Stimulated activated memory B cell treated with anti-CD40 and anti-IgM and Interleukin-4, amounts not matched to agents 10 μg/mL and 1 μg/mL and 100 μg/mL, for 72 hours (primary cell): ENCODE measurements around the gene SPATA25.
"Not testable (repeated sequence)": the region's sequence is repeated elsewhere in the genome, so short reads cannot be mapped to it uniquely, and the experiment has no call there.

Experiments used
- ATAC-seq: fragments of 150-1000 bp; cut with Tn5 transposase; 2 replicates; pipeline ENCODE4 v1.10.0; 2021
- H3K27ac Mint-ChIP-seq: one replicate; pipeline ENCODE4 v1.8.0; 2022; ENCODE audit warnings: mild to moderate bottlenecking, mixed read lengths
- H3K27me3 Mint-ChIP-seq: one replicate; pipeline ENCODE4 v1.8.0; 2022; ENCODE audit warnings: mixed read lengths
- H3K36me3 Mint-ChIP-seq: one replicate; pipeline ENCODE4 v1.8.0; 2022; ENCODE audit warnings: mixed read lengths
- H3K4me1 Mint-ChIP-seq: one replicate; pipeline ENCODE4 v1.8.0; 2022; ENCODE audit warnings: mixed read lengths
- H3K4me3 Mint-ChIP-seq: one replicate; pipeline ENCODE4 v1.8.0; 2022; ENCODE audit warnings: mild to moderate bottlenecking, moderate library complexity, mixed read lengths
- H3K9me3 Mint-ChIP-seq: one replicate; pipeline ENCODE4 v1.8.0; 2022; ENCODE audit warnings: mixed read lengths

The SPATA25 gene, protein sequence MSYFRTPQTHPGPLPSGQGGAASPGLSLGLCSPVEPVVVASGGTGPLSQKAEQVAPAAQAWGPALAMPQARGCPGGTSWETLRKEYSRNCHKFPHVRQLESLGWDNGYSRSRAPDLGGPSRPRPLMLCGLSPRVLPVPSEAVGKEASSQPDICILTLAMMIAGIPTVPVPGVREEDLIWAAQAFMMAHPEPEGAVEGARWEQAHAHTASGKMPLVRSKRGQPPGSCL

GRCh38 chr20:45887346-45887715 is at the start of gene SPATA25:
SPATA25 (minus strand) TSS chr20:45887622; CDS start chr20:45887590, 32 bp downstream.
- Mint-ChIP-seq H3K9me3 (no peaks in the 10 kb centered on the region), H3K27ac (no peak within 1 kb of the TSS), H3K4me3 (no peak within 1 kb of the TSS), H3K27me3 (no peaks in the 10 kb centered on the region), H3K36me3 (peaks cover 26% of the 10 kb centered on the region), H3K4me1 (peaks cover 66% of the 10 kb centered on the region)
- no peak for ATAC-seq

DNA sequence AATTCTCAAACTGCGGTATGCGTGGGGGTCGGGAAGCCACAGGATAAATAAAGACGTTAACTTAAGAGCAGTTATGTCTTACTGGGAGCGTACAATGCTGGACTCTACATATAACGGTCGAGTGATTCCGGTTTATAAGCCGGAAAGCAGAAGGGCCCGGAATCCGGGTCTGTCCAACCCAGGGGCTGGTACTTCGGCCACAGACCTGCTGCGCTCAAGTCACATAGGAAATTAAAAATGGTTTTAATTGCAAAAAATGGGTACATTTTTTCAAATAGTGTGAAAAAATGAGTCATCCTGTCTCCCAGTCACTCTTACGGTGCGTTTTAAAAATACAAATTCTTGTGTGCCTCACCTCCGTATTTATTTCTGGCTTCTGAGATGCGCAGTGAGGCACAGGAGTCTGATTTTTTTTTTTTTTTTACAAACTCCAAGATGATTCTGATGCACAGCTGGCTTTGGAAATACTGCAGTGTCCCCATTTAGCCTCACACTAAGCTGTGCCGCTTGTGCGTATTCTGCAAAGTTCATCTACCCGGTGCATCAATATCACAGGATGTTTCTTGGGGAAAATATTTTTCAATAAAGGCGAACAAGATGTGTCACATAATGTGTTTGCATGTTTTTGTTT is 48.1 kb upstream of the SPATA25 start:
- Mint-ChIP-seq H3K4me3 (peak overlapping the region; percentile 92), H3K9me3 (no peaks in the 10 kb centered on the region), H3K4me1 (peaks cover 30% of the 10 kb centered on the region), H3K27ac (peak overlapping the region; percentile 99), H3K36me3 (peaks cover 28% of the 10 kb centered on the region), H3K27me3 (no peaks in the 10 kb centered on the region)
- ATAC-seq, result peak; percentile 40

GRCh38 chr20:45934586-45935415 is 47.4 kb upstream of the SPATA25 start, which contains the start of gene PCIF1:
PCIF1 (plus strand) TSS chr20:45934683; CDS start chr20:45939000, 4,317 bp downstream.
- Mint-ChIP-seq H3K36me3 (peaks cover 27% of the 10 kb centered on the region), H3K4me3 (peak within 1 kb of the TSS; percentile 99), H3K4me1 (peaks cover 30% of the 10 kb centered on the region), H3K9me3 (no peaks in the 10 kb centered on the region), H3K27ac (peak within 1 kb of the TSS; percentile 99), H3K27me3 (no peaks in the 10 kb centered on the region)
- ATAC-seq, result peak; percentile 93

- peaks cover 21% of the 10 kb centered on the region for H3K36me3 Mint-ChIP-seq
- peaks cover 30% of the 10 kb centered on the region for H3K4me1 Mint-ChIP-seq
- peak overlapping the region; percentile 99 for H3K27ac Mint-ChIP-seq
- H3K9me3 Mint-ChIP-seq, result no peaks in the 10 kb centered on the region
- H3K4me3 Mint-ChIP-seq, result peak overlapping the region; percentile 99
- peak; percentile 53 for ATAC-seq
- H3K27me3 Mint-ChIP-seq, result no peaks in the 10 kb centered on the region
Observed at GRCh38 chr20:45934046-45934585, 46.7 kb upstream of the SPATA25 start.

GRCh38 chr20:45933266-45934045 is 46.0 kb upstream of the SPATA25 start:
- no peak for ATAC-seq
- peaks cover 26% of the 10 kb centered on the region for H3K4me1 Mint-ChIP-seq
- no peaks in the 10 kb centered on the region for H3K9me3 Mint-ChIP-seq

DNA sequence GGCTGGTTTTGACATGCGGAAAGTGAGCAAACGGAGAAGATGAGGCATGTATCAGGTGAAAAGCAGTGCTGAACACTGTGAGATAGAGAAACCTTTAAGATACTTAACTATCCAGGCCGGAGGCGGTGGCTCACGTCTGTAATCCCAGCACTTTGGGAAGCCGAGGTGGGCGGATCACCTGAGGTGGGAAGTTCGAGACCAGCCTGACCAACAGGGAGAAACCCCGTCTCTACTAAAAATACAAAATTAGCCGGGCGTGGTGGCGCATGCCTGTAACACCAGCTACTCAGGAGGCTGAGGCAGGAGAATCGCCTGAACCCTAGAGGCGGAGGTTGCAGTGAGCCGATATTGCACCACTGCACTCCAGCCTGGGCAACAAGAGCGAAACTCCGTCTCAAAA is 44.3 kb upstream of the SPATA25 start:
- not testable (repeated sequence) for H3K27ac Mint-ChIP-seq, H3K36me3 Mint-ChIP-seq, ATAC-seq, H3K27me3 Mint-ChIP-seq, H3K9me3 Mint-ChIP-seq, H3K4me3 Mint-ChIP-seq
- peaks cover 13% of the 10 kb centered on the region for H3K4me1 Mint-ChIP-seq

More at GRCh38 chr20:45933266-45934045, 46.0 kb upstream of the SPATA25 start:
- Mint-ChIP-seq H3K4me3 (peak overlapping the region; percentile 99), H3K27ac (peak overlapping the region; percentile 99), H3K36me3 (peaks cover 14% of the 10 kb centered on the region), H3K27me3 (no peaks in the 10 kb centered on the region)

DNA sequence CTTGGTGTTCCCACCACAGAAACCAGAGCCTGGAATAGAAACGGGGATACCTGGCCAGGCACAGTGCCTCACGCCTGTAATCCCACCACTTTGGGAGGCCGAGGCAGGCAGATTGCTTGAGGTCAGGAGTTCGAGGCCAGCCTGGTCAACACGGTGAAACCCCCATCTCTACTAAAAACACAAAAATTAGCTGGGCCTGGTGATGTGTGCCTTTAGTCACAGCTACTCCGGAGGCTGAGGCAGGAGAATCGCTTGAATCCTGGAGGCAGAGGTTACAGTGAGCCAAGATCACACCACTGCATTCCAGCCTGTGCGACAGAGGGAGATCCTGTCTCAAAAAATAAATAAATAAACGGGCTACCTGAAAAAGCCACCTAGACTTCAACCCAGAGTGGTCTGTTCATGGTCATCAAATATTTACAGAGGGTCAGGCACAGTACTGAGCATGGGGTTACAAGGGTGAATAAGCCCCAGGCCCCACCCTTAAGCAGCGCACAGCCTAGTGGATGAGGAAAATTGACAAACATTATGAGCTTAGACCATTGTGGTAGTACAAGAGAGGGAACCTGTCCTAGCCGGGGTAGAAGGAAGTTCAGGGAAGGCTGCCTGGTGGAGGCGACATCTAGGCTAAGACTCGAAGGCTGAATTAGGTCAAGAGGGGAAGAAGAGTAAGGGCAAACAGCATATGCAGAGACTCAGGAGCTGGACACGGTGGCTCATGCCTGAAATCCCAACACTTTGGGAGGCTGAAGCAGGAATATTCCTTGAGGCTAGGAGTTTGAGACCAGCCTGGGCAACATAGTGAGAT is 39.9 kb upstream of the SPATA25 start:
- ATAC-seq, result no peak
- H3K9me3 Mint-ChIP-seq, result no peaks in the 10 kb centered on the region
- H3K27ac Mint-ChIP-seq, result no peak overlapping the region
- no peak overlapping the region for H3K4me3 Mint-ChIP-seq
- no peaks in the 10 kb centered on the region for H3K27me3 Mint-ChIP-seq
- H3K36me3 Mint-ChIP-seq, result no peaks in the 10 kb centered on the region
- no peaks in the 10 kb centered on the region for H3K4me1 Mint-ChIP-seq

- peaks cover 5% of the 10 kb centered on the region for H3K27me3 Mint-ChIP-seq
Observed at GRCh38 chr20:45926731-45927070, 39.3 kb upstream of the SPATA25 start.

DNA sequence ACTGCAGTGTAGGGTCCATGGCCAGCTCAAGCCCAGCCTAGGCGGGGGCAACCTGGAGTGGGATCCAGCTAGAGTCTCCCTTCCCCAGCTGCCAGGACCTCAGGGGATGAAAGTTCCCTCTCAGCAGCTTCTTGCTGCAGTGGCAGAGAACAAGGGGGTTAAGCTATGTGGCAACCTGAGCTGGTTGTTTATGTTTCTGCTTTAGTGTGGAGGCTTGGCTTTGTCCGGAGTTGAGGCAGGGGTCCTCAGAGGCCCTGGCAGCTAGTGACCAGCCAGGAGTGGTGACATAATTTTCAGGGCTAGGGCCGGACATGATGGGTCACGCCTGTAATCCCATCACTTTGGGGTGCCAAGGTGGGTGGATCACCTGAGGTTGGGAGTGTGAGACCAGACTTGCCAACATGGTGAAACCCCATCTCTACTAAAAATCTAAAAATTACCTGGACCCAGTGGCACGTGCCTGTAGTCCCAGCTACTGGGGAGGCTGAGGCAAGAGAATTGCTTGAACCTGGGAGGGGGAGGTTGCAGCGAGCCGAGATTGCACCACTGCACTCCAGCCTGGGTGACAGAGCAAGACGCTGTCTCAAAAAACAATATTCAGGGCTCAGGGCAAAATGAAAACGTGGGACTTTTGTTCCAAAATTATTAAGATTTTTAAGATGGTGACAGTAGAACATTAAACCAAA is 38.5 kb upstream of the SPATA25 start:
- Mint-ChIP-seq H3K27ac (no peak overlapping the region), H3K36me3 (no peaks in the 10 kb centered on the region), H3K9me3 (no peaks in the 10 kb centered on the region), H3K4me3 (no peak overlapping the region), H3K27me3 (peaks cover 12% of the 10 kb centered on the region), H3K4me1 (no peaks in the 10 kb centered on the region)
- ATAC-seq, result no peak

More at GRCh38 chr20:45926731-45927070, 39.3 kb upstream of the SPATA25 start:
- no peak for ATAC-seq
- H3K36me3 Mint-ChIP-seq, result no peaks in the 10 kb centered on the region
- H3K4me1 Mint-ChIP-seq, result no peaks in the 10 kb centered on the region
- H3K27ac Mint-ChIP-seq, result no peak overlapping the region
- H3K4me3 Mint-ChIP-seq, result no peak overlapping the region
- no peaks in the 10 kb centered on the region for H3K9me3 Mint-ChIP-seq

- Mint-ChIP-seq H3K36me3 (no peaks in the 10 kb centered on the region), H3K4me3 (no peak overlapping the region), H3K27ac (no peak overlapping the region), H3K9me3 (no peaks in the 10 kb centered on the region), H3K4me1 (no peaks in the 10 kb centered on the region), H3K27me3 (peaks cover 26% of the 10 kb centered on the region)
- ATAC-seq, result no peak
Observed at GRCh38 chr20:45924391-45925261, 37.2 kb upstream of the SPATA25 start.

DNA sequence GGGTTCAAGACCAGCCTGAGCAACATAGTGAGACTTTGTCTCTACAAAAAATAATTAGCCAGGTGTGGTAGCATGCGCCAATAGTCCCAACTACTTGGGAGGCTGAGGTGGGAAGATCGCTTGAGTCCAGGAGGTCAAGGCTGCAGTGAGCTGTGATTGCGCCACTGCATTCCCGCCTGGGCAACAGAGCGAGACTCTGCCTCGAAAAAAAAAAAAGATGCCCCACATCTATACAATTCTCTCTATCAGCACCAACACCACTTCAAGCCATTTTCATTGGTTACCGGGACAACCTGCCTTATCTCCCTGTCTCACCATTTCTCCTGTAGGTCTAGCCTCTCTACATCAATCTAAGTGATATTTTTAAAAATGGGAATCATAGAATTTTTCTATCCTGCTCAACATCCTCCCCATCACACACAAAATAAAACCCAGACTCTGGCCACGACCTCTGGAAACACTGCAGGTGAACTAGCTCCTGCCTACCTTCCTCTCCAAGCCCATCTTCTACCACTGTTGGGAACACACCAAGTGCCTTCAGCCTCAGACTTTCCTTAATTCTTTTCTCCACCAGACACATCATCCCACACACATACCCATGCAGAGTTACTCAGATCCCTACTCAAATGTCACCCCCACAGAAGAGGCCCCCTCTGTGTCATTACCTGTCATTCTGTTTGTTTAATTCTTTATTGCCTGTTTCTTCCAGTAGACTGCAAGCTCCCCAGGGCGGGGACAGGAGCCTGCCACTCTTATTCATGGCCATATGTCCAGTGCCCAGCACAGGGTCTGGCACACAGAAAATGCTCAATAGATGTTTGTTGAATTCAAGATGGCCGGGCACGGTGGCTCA is 34.1 kb upstream of the SPATA25 start:
- Mint-ChIP-seq H3K27ac (no peak overlapping the region), H3K4me1 (no peaks in the 10 kb centered on the region), H3K36me3 (no peaks in the 10 kb centered on the region), H3K9me3 (no peaks in the 10 kb centered on the region), H3K4me3 (no peak overlapping the region), H3K27me3 (peaks cover 35% of the 10 kb centered on the region)
- ATAC-seq, result no peak
